ENCODE results near the gene KIAA1328.

The KIAA1328 gene

GRCh38 chr18:36887114-36887513 lies 58.2 kb downstream of the KIAA1328 start:
- Histone ChIP-seq H3K36me3 (ENCODE audit: insufficient read depth, low read length) (no peaks in the 10 kb centered on the region), H3K4me1 (ENCODE audit: insufficient read depth, low read length) (peaks cover 18% of the 10 kb centered on the region; the same call in 1 of the 2 replicates), H3K9ac (ENCODE audit: low read depth, low read length) (no peak overlapping the region), H3K9me3 (ENCODE audit: insufficient read depth, low read depth, low read length) (no peaks in the 10 kb centered on the region), H3K27me3 (ENCODE audit: insufficient read depth, low read length) (no peaks in the 10 kb centered on the region), H3K27ac (ENCODE audit: low read depth, low read length) (peak overlapping the region; percentile 31; the same call in 1 of the 2 replicates), H3K4me3 (ENCODE audit: low read length) (no peak overlapping the region)

- H3K9me3 ChIP-seq (ENCODE audit: insufficient read depth, low read depth, low read length) = no peaks in the 10 kb centered on the region
- H3K27ac ChIP-seq (ENCODE audit: low read depth, low read length) = no peak overlapping the region; the same call in 1 of the 2 replicates
- H3K27me3 ChIP-seq (ENCODE audit: insufficient read depth, low read length) = no peaks in the 10 kb centered on the region
- H3K36me3 ChIP-seq (ENCODE audit: insufficient read depth, low read length) = no peaks in the 10 kb centered on the region
- H3K9ac ChIP-seq (ENCODE audit: low read depth, low read length) = no peak overlapping the region
- H3K4me1 ChIP-seq (ENCODE audit: insufficient read depth, low read length) = peaks cover 18% of the 10 kb centered on the region; the same call in 1 of the 2 replicates
- H3K4me3 ChIP-seq (ENCODE audit: low read length) = no peak overlapping the region
- WGBS = 90% methylated on average over 1 of the region's 1 CpG
These were observed 58.9 kb downstream of the KIAA1328 start for GRCh38 chr18:36887864-36888263.

GRCh38 chr18:36888778-36889177 lies 59.9 kb downstream of the KIAA1328 start:
- Histone ChIP-seq H3K36me3 (ENCODE audit: insufficient read depth, low read length) (no peaks in the 10 kb centered on the region), H3K9ac (ENCODE audit: low read depth, low read length) (no peak overlapping the region), H3K27me3 (ENCODE audit: insufficient read depth, low read length) (no peaks in the 10 kb centered on the region), H3K4me3 (ENCODE audit: low read length) (no peak overlapping the region), H3K9me3 (ENCODE audit: insufficient read depth, low read depth, low read length) (no peaks in the 10 kb centered on the region), H3K4me1 (ENCODE audit: insufficient read depth, low read length) (peaks cover 18% of the 10 kb centered on the region; the same call in 1 of the 2 replicates), H3K27ac (ENCODE audit: low read depth, low read length) (no peak overlapping the region)

- WGBS = 100% methylated on average over 1 of the region's 1 CpG
- Histone ChIP-seq H3K27ac (ENCODE audit: low read depth, low read length) (no peak overlapping the region), H3K4me1 (ENCODE audit: insufficient read depth, low read length) (peaks cover 18% of the 10 kb centered on the region; the same call in 1 of the 2 replicates), H3K27me3 (ENCODE audit: insufficient read depth, low read length) (no peaks in the 10 kb centered on the region), H3K36me3 (ENCODE audit: insufficient read depth, low read length) (no peaks in the 10 kb centered on the region), H3K9me3 (ENCODE audit: insufficient read depth, low read depth, low read length) (no peaks in the 10 kb centered on the region), H3K4me3 (ENCODE audit: low read length) (no peak overlapping the region), H3K9ac (ENCODE audit: low read depth, low read length) (no peak overlapping the region)
These were observed 60.4 kb downstream of the KIAA1328 start for GRCh38 chr18:36889321-36889720.

GRCh38 chr18:36889742-36890141 lies 60.8 kb downstream of the KIAA1328 start:
- no peaks in the 10 kb centered on the region for H3K36me3 ChIP-seq (ENCODE audit: insufficient read depth, low read length)
- H3K9ac ChIP-seq (ENCODE audit: low read depth, low read length) = no peak overlapping the region
- peaks cover 18% of the 10 kb centered on the region; the same call in 1 of the 2 replicates for H3K4me1 ChIP-seq (ENCODE audit: insufficient read depth, low read length)
- no peak overlapping the region for H3K4me3 ChIP-seq (ENCODE audit: low read length)
- no peak overlapping the region for H3K27ac ChIP-seq (ENCODE audit: low read depth, low read length)
- H3K9me3 ChIP-seq (ENCODE audit: insufficient read depth, low read depth, low read length) = no peaks in the 10 kb centered on the region
- no peaks in the 10 kb centered on the region for H3K27me3 ChIP-seq (ENCODE audit: insufficient read depth, low read length)

GRCh38 chr18:36890598-36890997 lies 61.7 kb downstream of the KIAA1328 start:
- Histone ChIP-seq H3K4me3 (ENCODE audit: low read length) (no peak overlapping the region), H3K27ac (ENCODE audit: low read depth, low read length) (no peak overlapping the region), H3K9me3 (ENCODE audit: insufficient read depth, low read depth, low read length) (no peaks in the 10 kb centered on the region), H3K36me3 (ENCODE audit: insufficient read depth, low read length) (no peaks in the 10 kb centered on the region), H3K4me1 (ENCODE audit: insufficient read depth, low read length) (peaks cover 18% of the 10 kb centered on the region; the same call in 1 of the 2 replicates), H3K9ac (ENCODE audit: low read depth, low read length) (no peak overlapping the region), H3K27me3 (ENCODE audit: insufficient read depth, low read length) (no peaks in the 10 kb centered on the region)
- 96% methylated on average over 1 of the region's 3 CpGs for WGBS

GRCh38 chr18:36893227-36893626 lies 64.3 kb downstream of the KIAA1328 start:
- H3K4me3 ChIP-seq (ENCODE audit: low read length) = no peak overlapping the region
- H3K4me1 ChIP-seq (ENCODE audit: insufficient read depth, low read length) = peaks cover 6% of the 10 kb centered on the region; the same call in 1 of the 2 replicates
- H3K9me3 ChIP-seq (ENCODE audit: insufficient read depth, low read depth, low read length) = no peaks in the 10 kb centered on the region
- no peaks in the 10 kb centered on the region for H3K36me3 ChIP-seq (ENCODE audit: insufficient read depth, low read length)
- no peak overlapping the region for H3K27ac ChIP-seq (ENCODE audit: low read depth, low read length)
- no peaks in the 10 kb centered on the region for H3K27me3 ChIP-seq (ENCODE audit: insufficient read depth, low read length)
- H3K9ac ChIP-seq (ENCODE audit: low read depth, low read length) = no peak overlapping the region
- WGBS = 94% methylated on average over 4 of the region's 5 CpGs

GRCh38 chr18:36895606-36896005 lies 66.7 kb downstream of the KIAA1328 start:
- Histone ChIP-seq H3K4me1 (ENCODE audit: insufficient read depth, low read length) (no peaks in the 10 kb centered on the region), H3K27ac (ENCODE audit: low read depth, low read length) (no peak overlapping the region), H3K9ac (ENCODE audit: low read depth, low read length) (no peak overlapping the region), H3K4me3 (ENCODE audit: low read length) (no peak overlapping the region), H3K9me3 (ENCODE audit: insufficient read depth, low read depth, low read length) (no peaks in the 10 kb centered on the region; the same call in 1 of the 2 replicates), H3K36me3 (ENCODE audit: insufficient read depth, low read length) (no peaks in the 10 kb centered on the region), H3K27me3 (ENCODE audit: insufficient read depth, low read length) (no peaks in the 10 kb centered on the region)
- 89% methylated on average over 4 of the region's 4 CpGs for WGBS

GRCh38 chr18:36897253-36897652 lies 68.3 kb downstream of the KIAA1328 start:
- Histone ChIP-seq H3K36me3 (ENCODE audit: insufficient read depth, low read length) (no peaks in the 10 kb centered on the region), H3K9me3 (ENCODE audit: insufficient read depth, low read depth, low read length) (no peaks in the 10 kb centered on the region; the same call in 1 of the 2 replicates), H3K27ac (ENCODE audit: low read depth, low read length) (no peak overlapping the region), H3K27me3 (ENCODE audit: insufficient read depth, low read length) (no peaks in the 10 kb centered on the region), H3K4me3 (ENCODE audit: low read length) (no peak overlapping the region), H3K4me1 (ENCODE audit: insufficient read depth, low read length) (no peaks in the 10 kb centered on the region), H3K9ac (ENCODE audit: low read depth, low read length) (no peak overlapping the region)
- 83% methylated on average over 1 of the region's 1 CpG for WGBS

- H3K9me3 ChIP-seq (ENCODE audit: insufficient read depth, low read depth, low read length) = no peaks in the 10 kb centered on the region; the same call in 1 of the 2 replicates
- 41% methylated on average over 2 of the region's 3 CpGs for WGBS
- no peak overlapping the region for H3K4me3 ChIP-seq (ENCODE audit: low read length)
- H3K9ac ChIP-seq (ENCODE audit: low read depth, low read length) = no peak overlapping the region
- H3K36me3 ChIP-seq (ENCODE audit: insufficient read depth, low read length) = no peaks in the 10 kb centered on the region
- no peaks in the 10 kb centered on the region for H3K27me3 ChIP-seq (ENCODE audit: insufficient read depth, low read length)
- no peaks in the 10 kb centered on the region for H3K4me1 ChIP-seq (ENCODE audit: insufficient read depth, low read length)
- no peak overlapping the region for H3K27ac ChIP-seq (ENCODE audit: low read depth, low read length)
These were observed 70.4 kb downstream of the KIAA1328 start for GRCh38 chr18:36899289-36899688.

GRCh38 chr18:36900466-36900865 lies 71.5 kb downstream of the KIAA1328 start:
- no peaks in the 10 kb centered on the region for H3K27me3 ChIP-seq (ENCODE audit: insufficient read depth, low read length)
- H3K4me1 ChIP-seq (ENCODE audit: insufficient read depth, low read length) = no peaks in the 10 kb centered on the region
- no peak overlapping the region for H3K27ac ChIP-seq (ENCODE audit: low read depth, low read length)
- no peak overlapping the region for H3K4me3 ChIP-seq (ENCODE audit: low read length)
- 95% methylated on average over 2 of the region's 4 CpGs for WGBS
- no peak overlapping the region for H3K9ac ChIP-seq (ENCODE audit: low read depth, low read length)
- H3K36me3 ChIP-seq (ENCODE audit: insufficient read depth, low read length) = no peaks in the 10 kb centered on the region
- H3K9me3 ChIP-seq (ENCODE audit: insufficient read depth, low read depth, low read length) = no peaks in the 10 kb centered on the region; the same call in 1 of the 2 replicates

- no peaks in the 10 kb centered on the region for H3K27me3 ChIP-seq (ENCODE audit: insufficient read depth, low read length)
- no peaks in the 10 kb centered on the region; the same call in 1 of the 2 replicates for H3K9me3 ChIP-seq (ENCODE audit: insufficient read depth, low read depth, low read length)
- no peak overlapping the region for H3K4me3 ChIP-seq (ENCODE audit: low read length)
- H3K9ac ChIP-seq (ENCODE audit: low read depth, low read length) = no peak overlapping the region
- 100% methylated on average over 1 of the region's 1 CpG for WGBS
- H3K27ac ChIP-seq (ENCODE audit: low read depth, low read length) = no peak overlapping the region
- H3K4me1 ChIP-seq (ENCODE audit: insufficient read depth, low read length) = no peaks in the 10 kb centered on the region
- H3K36me3 ChIP-seq (ENCODE audit: insufficient read depth, low read length) = no peaks in the 10 kb centered on the region
These were observed 72.4 kb downstream of the KIAA1328 start for GRCh38 chr18:36901277-36901701.

Data from HUES64 (cell line).